NCI-H1092 (cell line): ENCODE results near the gene FREY1.
A peak's percentile ranks its signal among the peaks of the same experiment; 100 is the strongest.
"Not testable (repeated sequence)": the region's sequence is repeated elsewhere in the genome, so short reads cannot be mapped to it uniquely, and the experiment has no call there.

Experiments
- DNase-seq: peaks from one replicate; lab custom pipeline; 2025; lab: John Stamatoyannopoulos, UW

The FREY1 gene

GRCh38 chr11:45913942-45914635 is 7.0 kb upstream of the FREY1 start:
- DNase-seq: no peak

GRCh38 chr11:45913514-45913913 is 6.4 kb upstream of the FREY1 start:
- DNase-seq: no peak

GRCh38 chr11:45910623-45911022 is 3.6 kb upstream of the FREY1 start:
- DNase-seq: no peak

- no peak for DNase-seq
These were observed 2.8 kb upstream of the FREY1 start for GRCh38 chr11:45909594-45910475.

- no peak for DNase-seq
These were observed 870 bp upstream of the FREY1 start for GRCh38 chr11:45907911-45908370.

- DNase-seq: no peak
These were observed 882 bp downstream of the FREY1 start for GRCh38 chr11:45906096-45906682.

GRCh38 chr11:45905576-45905975 is 1.5 kb downstream of the FREY1 start:
- DNase-seq: not testable (repeated sequence)

GRCh38 chr11:45905095-45905494 is 2.0 kb downstream of the FREY1 start:
- no peak for DNase-seq

- DNase-seq: no peak
These were observed 2.7 kb downstream of the FREY1 start for GRCh38 chr11:45904309-45904915.

GRCh38 chr11:45902452-45903380 is 4.4 kb downstream of the FREY1 start:
- DNase-seq: no peak

- no peak for DNase-seq
These were observed 5.4 kb downstream of the FREY1 start for GRCh38 chr11:45901626-45902025.

- peak; percentile 47 for DNase-seq
These were observed 6.0 kb downstream of the FREY1 start for GRCh38 chr11:45900916-45901617.

GRCh38 chr11:45900175-45900800 is 6.8 kb downstream of the FREY1 start:
- not testable (repeated sequence) for DNase-seq

- peak; percentile 95 for DNase-seq
These were observed 7.5 kb downstream of the FREY1 start for GRCh38 chr11:45899448-45900174.

GRCh38 chr11:45899086-45899447 is 8.0 kb downstream of the FREY1 start:
- no peak for DNase-seq

- DNase-seq: no peak
These were observed 9.5 kb downstream of the FREY1 start for GRCh38 chr11:45897556-45897955.

GRCh38 chr11:45896422-45896984 is 10.6 kb downstream of the FREY1 start:
- DNase-seq: peak; percentile 91

- no peak for DNase-seq
These were observed 11.4 kb downstream of the FREY1 start for GRCh38 chr11:45895553-45896259.
